T-cell (primary cell): ENCODE data around the gene LDLRAP1. TPM values are rescaled to one million over a fixed set of nuclear protein-coding genes. Genes with fewer than 3 reads are reported as not detected.

ENCODE experiments used
- ATAC-seq, 4 experiments: fragments of 200-7000 bp in 3 of 4; fragments of 150-1000 bp in 1 of 4; cut with Tn5 transposase; replicated peaks in 1 of 4; 1 replicate in 3 of 4; 2 replicates in 1 of 4; pipeline ENCODE4 v1.10.0; 2021; ENCODE audit warnings: moderate library complexity in 3 of 4, mild to moderate bottlenecking in 2 of 4, moderate number of reproducible peaks in 1 of 4
- CTCF ChIA-PET, 2 donors: fragments of 300-600 bp; sonication (Branson Sonifier 250); formaldehyde crosslinking; loops; one replicate each; lab custom pipeline; 2022; ENCODE audit warnings: antibody characterized with exemption in 2 of 2; lab: Charles Lee
- POLR2A ChIA-PET, 2 donors: fragments of 300-600 bp; sonication (Branson Sonifier 250); formaldehyde crosslinking; loops; one replicate each; lab custom pipeline; 2022; ENCODE audit warnings: antibody characterized with exemption in 2 of 2; lab: Charles Lee
- DNase-seq, 35 experiments: peaks; one replicate each; pipeline versions ENCODE4 v3.0.0 to v3.0.0-alpha.2; 2013 to 2023
- H3K27ac ChIP-seq: one replicate; pipeline ENCODE4 v1.5.1; 2013; ENCODE audit warnings: low read length
- H3K27me3 ChIP-seq, 2 experiments: replicated peaks in 1 of 2; 1 replicate in 1 of 2; 2 replicates in 1 of 2; pipeline versions ENCODE4 v1.6.1 to v1.7.0; 2013; ENCODE audit warnings: low read length in 1 of 2, mixed read lengths in 1 of 2; ENCODE audit not compliant: control insufficient read depth in 2 of 2, insufficient read depth in 2 of 2; ENCODE audit errors: extremely low read depth in 1 of 2
- H3K36me3 ChIP-seq, 2 donors: 1 replicate in 1 of 2; 2 replicates in 1 of 2; pipeline versions ENCODE4 v1.6.1 to v1.7.0; 2013; ENCODE audit warnings: low read length in 1 of 2; ENCODE audit not compliant: control insufficient read depth in 2 of 2, insufficient read depth in 1 of 2; ENCODE audit errors: extremely low read depth in 1 of 2
- H3K4me1 ChIP-seq, 2 experiments: 1 replicate in 1 of 2; 2 replicates in 1 of 2; pipeline versions ENCODE4 v1.6.1 to v1.7.0; 2013; ENCODE audit warnings: low read length in 2 of 2, mixed read lengths in 1 of 2; ENCODE audit not compliant: insufficient read depth in 2 of 2, control insufficient read depth in 1 of 2; ENCODE audit errors: extremely low read depth in 1 of 2
- H3K4me3 ChIP-seq, 2 donors: 1 replicate in 1 of 2; 2 replicates in 1 of 2; pipeline versions ENCODE4 v1.5.1 to v1.7.0; 2013; ENCODE audit warnings: mild to moderate bottlenecking in 2 of 2, low read length in 1 of 2, moderate library complexity in 1 of 2; ENCODE audit not compliant: control insufficient read depth in 1 of 2; ENCODE audit errors: extremely low read depth in 1 of 2
- H3K9me3 ChIP-seq: 2 replicates; pipeline ENCODE4 v1.7.0; 2013
- H3K27ac Mint-ChIP-seq, 2 donors: one replicate each; pipeline ENCODE4 v1.8.0; 2020 to 2021; ENCODE audit warnings: mild to moderate bottlenecking in 2 of 2, mixed read lengths in 2 of 2
- H3K27me3 Mint-ChIP-seq, 2 donors: one replicate each; pipeline ENCODE4 v1.8.0; 2021 to 2022; ENCODE audit warnings: mixed read lengths in 2 of 2
- H3K36me3 Mint-ChIP-seq: one replicate; pipeline ENCODE4 v1.8.0; 2021; ENCODE audit warnings: mixed read lengths
- H3K4me1 Mint-ChIP-seq, 3 donors: one replicate each; pipeline ENCODE4 v1.8.0; 2020 to 2022; ENCODE audit warnings: mixed read lengths in 3 of 3, mild to moderate bottlenecking in 1 of 3
- H3K4me3 Mint-ChIP-seq, 3 donors: one replicate each; pipeline ENCODE4 v1.8.0; 2020 to 2022; ENCODE audit warnings: mild to moderate bottlenecking in 3 of 3, mixed read lengths in 3 of 3, moderate library complexity in 3 of 3
- H3K9me3 Mint-ChIP-seq, 3 donors: one replicate each; pipeline ENCODE4 v1.8.0; 2020 to 2022; ENCODE audit warnings: mixed read lengths in 3 of 3
- WGBS: methylation state at CpG from one replicate; pipeline ENCODE4 v1.1.5; 2013; ENCODE audit warnings: missing lambda C conversion rate; ENCODE audit not compliant: insufficient coverage; 5-methylcytosine and 5-hydroxymethylcytosine counted together
- total RNA-seq, 35 experiments: library from RNA in 6 of 35; stranded (reverse) in 6 of 35; fragments of 120-200 nt in 1 of 35; gene quantifications; one replicate each; pipeline versions ENCODE4 v1.2.1 to v1.2.4 and lab custom pipeline; 2013 to 2026

LDLRAP1 gene
- total RNA-seq, 5 donors from 2014 or later (not counting 1 experiment from before 2014, with no cell fraction given): 143 to 298 (median 222) TPM

GRCh38 chr1:25515033-25515432, 28.4 kb upstream of the LDLRAP1 start:
- Histone ChIP-seq H3K4me3 (no peak overlapping the region), H3K4me1 (no peaks in the 10 kb centered on the region), H3K27ac (no peak overlapping the region), H3K27me3 (peaks cover 0 to 2% of the 10 kb centered on the region in 2 experiments), H3K9me3 (no peaks in the 10 kb centered on the region), H3K36me3 (peaks cover 0 to 5% of the 10 kb centered on the region in 2 donors)
- Mint-ChIP-seq H3K27ac (no peak overlapping the region), H3K4me1 (peaks cover 0 to 2% (median 0%) of the 10 kb centered on the region in 3 donors), H3K36me3 (no peaks in the 10 kb centered on the region), H3K4me3 (no peak overlapping the region), H3K9me3 (no peaks in the 10 kb centered on the region), H3K27me3 (no peaks in the 10 kb centered on the region)
- CTCF ChIA-PET: interaction anchor here in 1 of 2 donors (0.5 kb wide), 1 partner anchor 10 kb away, joined by 3 read pairs; no protein-coding TSS in a partner anchor
- ATAC-seq (no peak), DNase-seq (no peak)
- 67% methylated on average over 1 of the region's 6 CpGs for WGBS
- POLR2A ChIA-PET: no interaction called here

- Mint-ChIP-seq H3K27ac (no peak overlapping the region), H3K4me1 (peaks cover 5 to 11% (median 7%) of the 10 kb centered on the region in 3 donors), H3K36me3 (no peaks in the 10 kb centered on the region), H3K9me3 (no peaks in the 10 kb centered on the region), H3K4me3 (no peak overlapping the region), H3K27me3 (no peaks in the 10 kb centered on the region)
- H3K27ac ChIP-seq: no peak overlapping the region
- WGBS: no CpG with 5 or more reads among the region's 3 CpGs
- H3K9me3 ChIP-seq: no peaks in the 10 kb centered on the region
- no peak for ATAC-seq
- H3K27me3 ChIP-seq: peaks cover 0 to 2% of the 10 kb centered on the region in 2 experiments
- CTCF ChIA-PET: no interaction called here
- no peak for DNase-seq
- peaks cover 0 to 5% of the 10 kb centered on the region in 2 donors for H3K36me3 ChIP-seq
- H3K4me1 ChIP-seq: peaks cover 0 to 4% of the 10 kb centered on the region in 2 experiments
- no peak overlapping the region for H3K4me3 ChIP-seq
- POLR2A ChIA-PET: no interaction called here
Measured at GRCh38 chr1:25516686-25517085, 26.7 kb upstream of the LDLRAP1 start.

GRCh38 chr1:25517476-25518394, 25.7 kb upstream of the LDLRAP1 start:
- Histone ChIP-seq H3K36me3 (peaks cover 0 to 3% of the 10 kb centered on the region in 2 donors), H3K9me3 (no peaks in the 10 kb centered on the region), H3K27me3 (peaks cover 0 to under 1% of the 10 kb centered on the region in 2 experiments), H3K4me1 (peaks cover 0 to 4% of the 10 kb centered on the region in 2 experiments), H3K27ac (no peak overlapping the region), H3K4me3 (no peak overlapping the region)
- ATAC-seq (no peak), DNase-seq (no peak)
- 91% methylated on average over 20 of the region's 33 CpGs for WGBS
- Mint-ChIP-seq H3K4me1 (peaks cover 5 to 11% (median 7%) of the 10 kb centered on the region in 3 donors), H3K27me3 (no peaks in the 10 kb centered on the region), H3K9me3 (no peaks in the 10 kb centered on the region), H3K4me3 (no peak overlapping the region), H3K36me3 (no peaks in the 10 kb centered on the region), H3K27ac (no peak overlapping the region)
- ChIA-PET POLR2A (no interaction called here), CTCF (interaction anchor here in 1 of 2 donors (0.6 kb wide), 1 partner anchor 218 kb away, joined by 3 read pairs; no protein-coding TSS in a partner anchor)

GRCh38 chr1:25519624-25520023, 23.8 kb upstream of the LDLRAP1 start:
- H3K4me3 Mint-ChIP-seq: no peak overlapping the region

GRCh38 chr1:25520446-25521061, 22.9 kb upstream of the LDLRAP1 start:
- H3K27ac Mint-ChIP-seq: peak overlapping the region; percentile 70 to 91

More at GRCh38 chr1:25519624-25520023, 23.8 kb upstream of the LDLRAP1 start:
- DNase-seq (no peak), ATAC-seq (no peak)
- Mint-ChIP-seq H3K27me3 (no peaks in the 10 kb centered on the region), H3K4me1 (peaks cover 5 to 11% (median 7%) of the 10 kb centered on the region in 3 donors), H3K9me3 (no peaks in the 10 kb centered on the region), H3K27ac (no peak overlapping the region), H3K36me3 (no peaks in the 10 kb centered on the region)
- 100% methylated on average over 1 of the region's 5 CpGs for WGBS
- ChIA-PET CTCF (interaction anchor here (1.7 to 4.0 kb wide), 2 partner anchors 15 to 53 kb away, joined by 4 to 17 read pairs; no protein-coding TSS in a partner anchor), POLR2A (interaction anchor here in 1 of 2 donors (0.6 to 1.2 kb wide), 3 partner anchors 27 to 307 kb away, joined by 3 read pairs; no protein-coding TSS in a partner anchor)
- H3K36me3 ChIP-seq: no peaks in the 10 kb centered on the region
- H3K27ac ChIP-seq: no peak overlapping the region
- H3K27me3 ChIP-seq: peaks cover 0 to 4% of the 10 kb centered on the region in 2 experiments
- H3K4me3 ChIP-seq: no peak overlapping the region
- no peaks in the 10 kb centered on the region for H3K9me3 ChIP-seq
- H3K4me1 ChIP-seq: peaks cover 0 to 4% of the 10 kb centered on the region in 2 experiments

More at GRCh38 chr1:25520446-25521061, 22.9 kb upstream of the LDLRAP1 start:
- H3K27ac ChIP-seq: no peak overlapping the region
- H3K4me1 ChIP-seq: peaks cover 0 to 4% of the 10 kb centered on the region in 2 experiments
- no peaks in the 10 kb centered on the region for H3K36me3 ChIP-seq
- ATAC-seq: peak; percentile 71 to 84 (median 74)
- no peaks in the 10 kb centered on the region for H3K9me3 ChIP-seq
- peaks cover 5 to 11% (median 10%) of the 10 kb centered on the region in 3 donors for H3K4me1 Mint-ChIP-seq
- peak; percentile 22 to 86 (median 66) for DNase-seq
- no peak overlapping the region for H3K4me3 Mint-ChIP-seq
- peaks cover 0 to 1% of the 10 kb centered on the region in 2 donors for H3K27me3 Mint-ChIP-seq
- CTCF ChIA-PET: interaction anchor here (0.5 to 4.0 kb wide), 11 partner anchors 16 to 1002 kb away, joined by 3 to 17 read pairs (median 4); no protein-coding TSS in a partner anchor
- 0% methylated on average over 1 of the region's 4 CpGs for WGBS
- POLR2A ChIA-PET: no interaction called here
- H3K27me3 ChIP-seq: peaks cover 0 to 5% of the 10 kb centered on the region in 2 experiments
- no peaks in the 10 kb centered on the region for H3K36me3 Mint-ChIP-seq
- H3K9me3 Mint-ChIP-seq: peaks cover 0 to 5% (median 4%) of the 10 kb centered on the region in 3 donors
- H3K4me3 ChIP-seq: no peak overlapping the region
